Endothelial cell (in vitro differentiated cells): ENCODE results near the gene ASB2. TPM values are rescaled to one million over a fixed set of nuclear protein-coding genes. Genes with fewer than 3 reads are reported as not detected.

Experiments used
- DNase-seq: peaks from one replicate; pipeline ENCODE4 v3.0.0; 2021; ENCODE audit warnings: low spot score
- H3K27ac Mint-ChIP-seq: one replicate; pipeline ENCODE4 v1.8.0; 2021; ENCODE audit warnings: mixed read lengths, inconsistent platforms; ENCODE audit not compliant: unreplicated experiment
- H3K27me3 Mint-ChIP-seq: one replicate; pipeline ENCODE4 v1.8.0; 2021; ENCODE audit warnings: mild to moderate bottlenecking, moderate library complexity, mixed read lengths, inconsistent platforms; ENCODE audit not compliant: unreplicated experiment
- H3K36me3 Mint-ChIP-seq: one replicate; pipeline ENCODE4 v1.8.0; 2021; ENCODE audit warnings: mild to moderate bottlenecking, low read depth, mixed read lengths, inconsistent platforms; ENCODE audit not compliant: unreplicated experiment
- H3K4me1 Mint-ChIP-seq: one replicate; pipeline ENCODE4 v1.8.0; 2021; ENCODE audit warnings: mild to moderate bottlenecking, mixed read lengths, inconsistent platforms; ENCODE audit not compliant: unreplicated experiment
- H3K4me3 Mint-ChIP-seq: one replicate; pipeline ENCODE4 v1.8.0; 2021; ENCODE audit warnings: mild to moderate bottlenecking, mixed read lengths, inconsistent platforms; ENCODE audit not compliant: unreplicated experiment
- H3K9me3 Mint-ChIP-seq: one replicate; pipeline ENCODE4 v1.8.0; 2021; ENCODE audit warnings: mixed read lengths, inconsistent platforms; ENCODE audit not compliant: unreplicated experiment
- CTCF ChIP-seq: fragments of 200-600 bp; sonication (generic); IDR thresholded peaks from one replicate; pipeline ENCODE4 v1.5.0; 2021; ENCODE audit warnings: antibody characterized with exemption; ENCODE audit not compliant: unreplicated experiment
- total RNA-seq: library from RNA; stranded (reverse); fragmentation: NEBNext Ultra II Directional; extraction: Animal tissue kit (Norgen Biotek cat#: 25700); gene quantifications from one replicate; pipeline ENCODE4 v1.2.1, GENCODE V29; 2021; ENCODE audit not compliant: unreplicated experiment

The ASB2 gene
- total RNA-seq, 1 donor from 2014 or later, result not detected

GRCh38 chr14:93946104-93946503 is 30.3 kb downstream of the ASB2 start:
- Mint-ChIP-seq H3K27ac (no peak overlapping the region), H3K4me1 (no peaks in the 10 kb centered on the region), H3K4me3 (no peak overlapping the region), H3K36me3 (no peaks in the 10 kb centered on the region), H3K9me3 (no peaks in the 10 kb centered on the region), H3K27me3 (no peaks in the 10 kb centered on the region)
- no peak for TF ChIP-seq CTCF
- DNase-seq, result no peak

- Mint-ChIP-seq H3K27ac (no peak overlapping the region), H3K27me3 (peaks cover 3% of the 10 kb centered on the region), H3K36me3 (no peaks in the 10 kb centered on the region), H3K4me3 (no peak overlapping the region), H3K4me1 (no peaks in the 10 kb centered on the region), H3K9me3 (no peaks in the 10 kb centered on the region)
- DNase-seq, result no peak
- no peak for TF ChIP-seq CTCF
These were observed 31.3 kb downstream of the ASB2 start for GRCh38 chr14:93945070-93945399.

GRCh38 chr14:93944348-93945069 is 31.9 kb downstream of the ASB2 start:
- H3K36me3 Mint-ChIP-seq, result no peaks in the 10 kb centered on the region
- no peaks in the 10 kb centered on the region for H3K4me1 Mint-ChIP-seq
- H3K27ac Mint-ChIP-seq, result no peak overlapping the region
- no peaks in the 10 kb centered on the region for H3K9me3 Mint-ChIP-seq
- no peak for TF ChIP-seq CTCF
- peaks cover 3% of the 10 kb centered on the region for H3K27me3 Mint-ChIP-seq
- no peak overlapping the region for H3K4me3 Mint-ChIP-seq
- DNase-seq, result no peak

- no peaks in the 10 kb centered on the region for H3K36me3 Mint-ChIP-seq
- no peak for TF ChIP-seq CTCF
- no peaks in the 10 kb centered on the region for H3K9me3 Mint-ChIP-seq
- no peak for DNase-seq
- H3K27ac Mint-ChIP-seq, result no peak overlapping the region
- H3K27me3 Mint-ChIP-seq, result peaks cover 3% of the 10 kb centered on the region
- H3K4me3 Mint-ChIP-seq, result no peak overlapping the region
- no peaks in the 10 kb centered on the region for H3K4me1 Mint-ChIP-seq
These were observed 32.4 kb downstream of the ASB2 start for GRCh38 chr14:93943930-93944329.

- Mint-ChIP-seq H3K4me3 (no peak overlapping the region), H3K4me1 (no peaks in the 10 kb centered on the region), H3K9me3 (no peaks in the 10 kb centered on the region), H3K27ac (no peak overlapping the region), H3K27me3 (peaks cover 3% of the 10 kb centered on the region), H3K36me3 (no peaks in the 10 kb centered on the region)
- no peak for TF ChIP-seq CTCF
- DNase-seq, result no peak
These were observed 33.3 kb downstream of the ASB2 start for GRCh38 chr14:93943052-93943451.
